GM19455 (cell line): Measurements from ENCODE around the gene PDF.

Source experiments
- ATAC-seq: cut with Tn5 transposase; IDR thresholded peaks from one replicate; pipeline ENCODE4 v1.9.1; 2021; ENCODE audit not compliant: unreplicated experiment

PDF gene

DNA sequence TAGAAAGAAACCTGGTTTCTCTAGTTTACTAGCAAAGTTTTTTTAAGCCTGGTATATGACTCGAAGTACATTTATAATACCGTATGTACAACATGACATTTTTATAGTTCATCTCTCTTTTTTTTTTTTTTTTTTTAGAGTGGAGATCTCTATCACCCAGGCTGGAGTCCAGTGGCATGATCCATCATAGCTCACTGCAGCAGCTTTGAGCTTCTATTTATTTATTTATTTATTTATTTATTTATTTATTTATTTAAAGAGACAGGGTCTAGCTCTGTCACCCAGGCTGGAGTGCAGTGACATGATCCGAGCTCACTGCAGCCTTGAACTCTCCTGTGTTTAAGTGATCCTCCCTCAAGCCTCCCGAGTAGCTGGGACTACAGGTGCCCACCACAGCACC is 45.1 kb downstream of the PDF start:
- ATAC-seq: no peak

DNA sequence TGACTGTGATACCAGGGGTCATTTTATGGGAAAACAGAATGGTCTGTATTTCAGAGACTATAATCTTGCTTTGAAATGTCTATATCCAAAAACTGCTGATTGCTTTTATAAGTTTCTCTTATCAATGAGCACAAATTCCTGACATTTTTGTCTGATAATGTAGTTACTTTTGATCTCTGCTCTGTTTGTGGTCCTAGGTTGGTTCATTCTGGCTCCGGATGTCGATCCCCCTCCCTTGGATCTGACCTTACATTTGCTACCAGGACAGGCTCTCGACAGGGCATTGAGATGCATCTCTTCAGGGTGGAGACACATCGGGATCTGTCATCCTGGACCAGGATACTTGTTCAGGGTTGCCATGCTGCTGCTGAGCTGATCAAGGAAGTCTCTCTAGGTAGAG is 46.5 kb downstream of the PDF start:
- ATAC-seq: no peak

DNA sequence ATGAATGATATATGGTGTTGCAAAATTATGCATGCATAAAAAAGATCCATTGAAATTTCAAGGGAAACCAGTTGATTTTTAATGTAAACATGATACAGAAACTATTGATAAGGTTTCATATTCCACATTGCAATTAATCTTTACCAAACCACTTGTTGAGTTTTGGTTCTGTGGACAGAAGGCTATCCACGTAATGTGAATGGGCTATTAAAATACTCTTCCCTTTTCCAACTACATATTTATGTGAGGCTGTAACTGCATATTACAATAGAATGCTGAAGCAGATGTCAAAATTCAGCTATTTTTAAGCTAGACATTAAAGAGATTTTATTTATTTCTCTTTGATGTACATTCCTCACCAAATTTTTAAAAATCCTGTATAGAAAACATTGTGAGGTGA is 53.0 kb downstream of the PDF start:
- ATAC-seq: no peak
